ENCODE data around the gene SEPTIN12.

DNA sequence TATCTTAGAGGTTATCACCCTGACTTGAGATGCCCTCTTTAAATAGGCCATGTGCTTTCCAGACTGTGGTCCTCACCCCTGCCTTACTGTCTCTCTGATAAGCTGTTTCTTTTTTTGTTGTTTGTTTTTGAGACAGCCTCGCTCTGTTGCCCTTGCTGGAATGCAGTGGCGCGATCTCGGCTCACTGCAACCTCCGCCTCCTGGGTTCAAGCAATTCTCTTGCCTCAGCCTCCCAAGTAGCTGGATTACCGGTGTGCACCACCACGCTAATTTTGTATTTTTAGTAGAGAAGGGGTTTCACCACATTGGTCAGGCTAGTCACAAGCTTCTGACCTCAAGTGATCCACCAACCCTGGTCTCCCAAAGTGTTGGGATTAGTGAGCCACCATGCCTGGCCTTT, 765 bp upstream of the SEPTIN12 start:
- TF ChIP-seq, protein P1, sequence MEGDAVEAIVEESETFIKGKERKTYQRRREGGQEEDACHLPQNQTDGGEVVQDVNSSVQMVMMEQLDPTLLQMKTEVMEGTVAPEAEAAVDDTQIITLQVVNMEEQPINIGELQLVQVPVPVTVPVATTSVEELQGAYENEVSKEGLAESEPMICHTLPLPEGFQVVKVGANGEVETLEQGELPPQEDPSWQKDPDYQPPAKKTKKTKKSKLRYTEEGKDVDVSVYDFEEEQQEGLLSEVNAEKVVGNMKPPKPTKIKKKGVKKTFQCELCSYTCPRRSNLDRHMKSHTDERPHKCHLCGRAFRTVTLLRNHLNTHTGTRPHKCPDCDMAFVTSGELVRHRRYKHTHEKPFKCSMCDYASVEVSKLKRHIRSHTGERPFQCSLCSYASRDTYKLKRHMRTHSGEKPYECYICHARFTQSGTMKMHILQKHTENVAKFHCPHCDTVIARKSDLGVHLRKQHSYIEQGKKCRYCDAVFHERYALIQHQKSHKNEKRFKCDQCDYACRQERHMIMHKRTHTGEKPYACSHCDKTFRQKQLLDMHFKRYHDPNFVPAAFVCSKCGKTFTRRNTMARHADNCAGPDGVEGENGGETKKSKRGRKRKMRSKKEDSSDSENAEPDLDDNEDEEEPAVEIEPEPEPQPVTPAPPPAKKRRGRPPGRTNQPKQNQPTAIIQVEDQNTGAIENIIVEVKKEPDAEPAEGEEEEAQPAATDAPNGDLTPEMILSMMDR (IDR thresholded peaks at IDR 0.05; ENCODE audit: poor library complexity): no peak
- TF ChIP-seq EZH2phosphoT487 (IDR thresholded peaks at IDR 0.05; ENCODE audit: low read depth, severe bottlenecking, unreplicated experiment): no peak

Data from hepatocyte (in vitro differentiated cells).